Measurements from ENCODE around the gene IGSF22. TPM values are rescaled to one million over a fixed set of nuclear protein-coding genes. Genes with fewer than 3 reads are reported as not detected.

Gene IGSF22
- under 1 TPM; 0.48 to 0.92 TPM for total RNA-seq

GRCh38 chr11:18726040-18726439 lies at the start of gene IGSF22:
Gene IGSF22, minus strand, starts transcription at chr11:18726188. Its CDS starts 1,952 bp downstream, at chr11:18724236.
- POLR2A ChIA-PET, result no interaction called here
- CTCF ChIA-PET, result no interaction called here

GRCh38 chr11:18774801-18775200 lies 48.8 kb upstream of the IGSF22 start:
- POLR2A ChIA-PET, result no interaction called here
- CTCF ChIA-PET, result interaction anchor here (1.0 to 1.9 kb wide), 6 partner anchors 9 to 25 kb away, joined by 3 to 7 read pairs (median 3); no protein-coding TSS in a partner anchor

GRCh38 chr11:18773681-18774080 lies 47.7 kb upstream of the IGSF22 start:
- ChIA-PET POLR2A (no interaction called here), CTCF (interaction anchor here (1.0 to 1.4 kb wide), 3 partner anchors 9 to 26 kb away, joined by 3 to 5 read pairs (median 3); no protein-coding TSS in a partner anchor)

DNA sequence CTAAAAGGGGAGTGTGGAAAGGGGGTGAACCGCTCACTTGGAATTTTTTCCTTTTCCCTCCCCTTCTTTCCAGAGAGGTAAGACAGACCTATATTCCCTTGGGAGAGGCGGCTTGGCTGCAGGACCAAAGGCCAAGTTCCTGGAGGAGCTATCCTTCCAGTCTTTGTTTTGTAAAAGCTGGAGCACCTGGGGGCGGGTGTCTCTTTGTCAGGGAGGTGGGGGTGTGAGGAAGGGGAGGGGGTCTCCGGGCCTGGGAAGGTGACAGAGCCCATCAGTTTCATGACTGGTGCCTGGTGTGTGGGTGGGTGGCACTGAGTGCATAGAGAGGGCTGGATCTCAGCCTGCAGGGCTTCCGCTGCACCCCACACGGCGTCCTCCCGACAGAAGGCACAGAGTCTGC lies 47.1 kb upstream of the IGSF22 start:
- CTCF ChIA-PET, result interaction anchor here (1.4 kb wide), 1 partner anchor 9 kb away, joined by 5 read pairs; no protein-coding TSS in a partner anchor
- POLR2A ChIA-PET, result no interaction called here

- CTCF ChIA-PET, result no interaction called here
Observed at GRCh38 chr11:18772211-18772610, 46.2 kb upstream of the IGSF22 start.

GRCh38 chr11:18771266-18772035 lies 45.5 kb upstream of the IGSF22 start:
- ChIA-PET CTCF (no interaction called here), POLR2A (no interaction called here)

More at GRCh38 chr11:18772211-18772610, 46.2 kb upstream of the IGSF22 start:
- POLR2A ChIA-PET, result no interaction called here

DNA sequence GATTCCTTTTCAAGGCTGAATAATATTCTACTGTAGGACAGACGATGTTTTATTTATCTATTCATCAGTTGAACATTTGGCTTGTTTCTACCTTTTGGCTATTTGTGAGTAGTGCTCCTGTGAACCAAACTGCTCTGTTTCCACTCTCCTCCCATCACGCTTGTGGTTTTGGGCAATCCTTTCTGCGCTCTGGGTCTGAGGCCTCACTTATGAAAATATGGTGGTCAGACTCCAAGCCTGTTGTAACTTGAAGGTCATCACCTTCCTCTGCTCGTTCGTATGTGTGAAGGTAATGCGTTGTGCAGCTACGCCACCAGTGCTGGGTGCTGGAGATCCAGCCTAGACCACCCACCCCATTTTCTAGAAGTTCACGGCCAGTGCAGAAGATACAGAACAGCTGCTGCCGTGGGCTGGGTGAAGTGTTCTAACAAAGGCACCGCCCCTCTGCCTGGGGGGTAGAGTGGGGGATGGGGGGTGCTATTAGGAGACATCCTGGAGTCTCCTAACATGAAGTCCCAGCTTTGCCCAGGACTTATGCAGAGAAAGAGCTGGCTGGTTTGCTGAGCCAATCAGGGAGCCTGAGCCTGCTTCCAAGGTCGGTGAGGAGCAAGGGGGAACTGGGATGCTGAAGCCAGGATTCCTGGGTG lies 44.6 kb upstream of the IGSF22 start:
- CTCF ChIA-PET, result interaction anchor here (0.5 kb wide), 1 partner anchor 22 kb away, joined by 3 read pairs; no protein-coding TSS in a partner anchor
- POLR2A ChIA-PET, result no interaction called here

- CTCF ChIA-PET, result interaction anchor here (0.5 kb wide), 1 partner anchor 23 kb away, joined by 3 read pairs; no protein-coding TSS in a partner anchor
- POLR2A ChIA-PET, result no interaction called here
Observed at GRCh38 chr11:18769802-18770456, 43.9 kb upstream of the IGSF22 start.

DNA sequence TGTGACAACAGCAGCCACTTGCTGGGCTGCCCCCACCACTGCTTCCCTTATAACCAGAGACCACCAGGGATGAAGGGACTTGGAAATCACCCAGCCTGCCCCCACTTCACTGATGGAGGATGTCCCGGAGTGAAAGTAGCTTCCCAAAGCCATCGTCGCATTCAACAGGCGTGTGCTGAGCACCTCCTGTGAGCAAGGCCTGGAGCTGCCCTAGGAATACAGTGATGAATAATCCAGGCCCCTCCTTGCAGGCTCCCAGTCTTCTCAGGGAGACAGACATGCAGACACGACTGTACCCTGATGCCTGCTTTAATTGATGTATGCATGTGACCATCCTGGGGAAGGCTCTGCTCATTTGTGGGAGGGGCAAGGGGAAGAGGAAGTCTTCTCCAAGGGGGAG lies 43.0 kb upstream of the IGSF22 start:
- ChIA-PET CTCF (interaction anchor here (0.9 to 1.3 kb wide), 2 partner anchors 34 to 229 kb away, joined by 3 read pairs; no protein-coding TSS in a partner anchor), POLR2A (no interaction called here)

- ChIA-PET POLR2A (no interaction called here), CTCF (interaction anchor here (0.8 to 1.3 kb wide), 3 partner anchors 34 to 228 kb away, joined by 3 to 7 read pairs (median 3); no protein-coding TSS in a partner anchor)
Observed at GRCh38 chr11:18768472-18768901, 42.5 kb upstream of the IGSF22 start.

- CTCF ChIA-PET, result interaction anchor here (1.1 to 2.4 kb wide), 3 partner anchors 9 to 44 kb away, joined by 3 to 7 read pairs (median 5); no protein-coding TSS in a partner anchor
- POLR2A ChIA-PET, result no interaction called here
Observed at GRCh38 chr11:18766015-18766414, 40.0 kb upstream of the IGSF22 start.

GRCh38 chr11:18765554-18765953 lies 39.6 kb upstream of the IGSF22 start:
- CTCF ChIA-PET, result interaction anchor here (1.1 to 2.4 kb wide), 2 partner anchors 10 to 42 kb away, joined by 3 to 7 read pairs; no protein-coding TSS in a partner anchor
- POLR2A ChIA-PET, result no interaction called here

GRCh38 chr11:18761741-18762140 lies 35.8 kb upstream of the IGSF22 start:
- ChIA-PET POLR2A (no interaction called here), CTCF (no interaction called here)

DNA sequence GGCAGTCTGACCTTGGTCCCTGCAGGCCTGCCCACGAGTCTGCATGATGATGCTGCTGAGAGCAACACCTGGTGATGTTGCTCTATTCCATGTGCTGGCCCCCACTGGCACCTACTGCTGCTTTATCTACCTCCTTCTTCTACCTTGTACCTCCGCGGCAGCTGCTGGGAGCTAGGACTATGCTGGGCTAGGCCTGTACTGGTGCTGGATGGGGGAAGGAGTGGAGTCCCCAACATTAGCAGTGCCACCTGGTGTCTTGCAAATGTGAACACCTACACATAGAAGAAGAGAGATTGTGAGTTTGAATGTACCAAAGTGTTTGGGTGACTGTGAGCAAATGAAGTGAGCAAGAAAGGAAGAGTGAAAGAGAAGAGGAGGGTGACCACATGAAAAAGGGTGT lies 35.2 kb upstream of the IGSF22 start:
- POLR2A ChIA-PET, result no interaction called here
- CTCF ChIA-PET, result no interaction called here

DNA sequence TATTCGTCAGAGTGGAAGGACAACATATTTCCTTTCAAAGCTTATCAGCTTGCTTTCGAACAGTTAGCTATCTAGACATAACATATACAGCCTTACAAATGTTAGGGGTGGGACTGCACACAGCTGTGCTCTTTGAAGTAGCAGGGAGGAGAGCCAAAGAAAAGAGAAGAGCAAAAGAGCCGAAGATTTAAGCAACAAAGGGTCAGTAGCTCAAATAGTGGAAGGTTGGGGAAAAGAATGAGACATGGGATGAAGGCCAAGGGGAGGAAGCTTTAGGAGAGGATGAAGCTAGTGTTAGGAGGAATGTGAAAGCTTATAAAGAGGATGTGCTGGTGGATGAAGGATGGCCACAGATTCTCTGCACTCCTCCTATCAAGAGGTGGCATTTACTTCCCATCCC lies 31.8 kb upstream of the IGSF22 start:
- POLR2A ChIA-PET, result no interaction called here
- CTCF ChIA-PET, result no interaction called here

- ChIA-PET CTCF (interaction anchor here (0.7 kb wide), 1 partner anchor 363 kb away, joined by 3 read pairs; no protein-coding TSS in a partner anchor), POLR2A (no interaction called here)
Observed at GRCh38 chr11:18756889-18757288, 30.9 kb upstream of the IGSF22 start.

- ChIA-PET POLR2A (no interaction called here), CTCF (interaction anchor here (0.6 to 1.3 kb wide), 3 partner anchors 12 to 156 kb away, joined by 3 to 4 read pairs (median 3); no protein-coding TSS in a partner anchor)
Observed at GRCh38 chr11:18754308-18754707, 28.3 kb upstream of the IGSF22 start.

- CTCF ChIA-PET, result no interaction called here
- POLR2A ChIA-PET, result no interaction called here
Observed at GRCh38 chr11:18752502-18752901, 26.5 kb upstream of the IGSF22 start.

- ChIA-PET CTCF (interaction anchor here (1.2 kb wide), 1 partner anchor 11 kb away, joined by 3 read pairs; no protein-coding TSS in a partner anchor), POLR2A (no interaction called here)
Observed at GRCh38 chr11:18750944-18751343, 25.0 kb upstream of the IGSF22 start.

Data from activated CD8-positive, alpha-beta memory T cell treated with anti-CD3 and anti-CD28 coated beads for 36 hours (primary cell).